HG03457 (cell line): ENCODE results near the gene IL2RA.
A peak's percentile ranks its signal among the peaks of the same experiment; 100 is the strongest.
"Not testable (repeated sequence)": the region's sequence is repeated elsewhere in the genome, so short reads cannot be mapped to it uniquely, and the experiment has no call there.

ENCODE experiments used
- ATAC-seq: cut with Tn5 transposase; IDR thresholded peaks from one replicate; pipeline ENCODE4 v1.9.1; 2021; ENCODE audit warnings: moderate number of reproducible peaks; ENCODE audit not compliant: unreplicated experiment

IL2RA gene

DNA sequence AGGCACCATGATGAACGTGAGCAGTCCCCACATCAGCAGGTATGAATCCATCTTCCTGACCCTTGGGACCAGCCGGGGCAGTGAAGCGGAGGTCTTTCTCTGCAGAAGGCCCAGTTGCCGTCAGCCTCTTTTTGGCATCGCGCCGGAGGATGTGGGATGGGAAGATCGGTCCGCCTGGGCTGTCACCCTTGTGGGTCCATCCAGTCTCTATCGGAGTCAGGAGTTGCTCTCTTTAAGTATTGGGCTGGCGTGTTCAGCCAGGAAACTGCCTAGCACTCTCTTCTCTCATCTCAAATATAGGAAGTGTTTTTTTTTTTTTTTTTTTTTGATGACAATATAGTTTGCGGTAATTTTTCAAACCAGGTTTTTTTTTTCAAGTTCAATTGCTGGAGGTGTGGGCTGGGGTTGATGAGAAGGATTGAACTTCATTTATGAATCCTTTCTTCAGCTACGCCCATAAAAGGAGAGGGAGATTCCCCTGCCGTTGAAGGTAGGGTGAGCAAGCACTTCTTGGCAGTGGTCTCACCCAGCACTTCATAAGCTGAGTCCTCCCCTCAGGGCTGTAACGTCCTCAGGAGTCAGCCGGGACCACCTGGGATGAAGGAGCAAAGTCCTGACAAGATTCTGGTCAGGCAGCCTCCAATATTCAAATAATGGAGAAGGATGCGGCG is at the start of gene IL2RA:
IL2RA (minus strand) TSS at position 267 of the 671 bp plus-strand sequence; CDS start at position 51, 216 bp downstream.
- no peak for ATAC-seq

DNA sequence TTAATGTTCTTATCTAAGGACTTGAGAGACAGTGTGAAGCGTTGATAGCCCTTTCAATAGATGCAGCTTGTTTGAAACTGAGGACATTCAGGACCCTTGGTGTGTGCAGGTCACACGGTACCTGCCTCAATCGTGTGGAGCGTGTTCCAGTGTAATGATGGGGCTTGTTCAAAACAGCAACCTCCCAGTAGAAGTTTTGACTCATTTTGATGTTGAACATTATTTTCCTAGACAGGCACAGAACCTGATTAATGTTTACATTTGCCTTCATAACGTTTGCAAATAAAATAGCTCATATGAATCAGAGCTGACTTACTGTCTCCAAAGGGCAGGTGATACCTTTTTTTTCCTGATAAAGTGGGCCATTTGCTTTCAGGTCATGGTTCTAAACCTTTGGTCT is 48.0 kb upstream of the IL2RA start:
- no peak for ATAC-seq

DNA sequence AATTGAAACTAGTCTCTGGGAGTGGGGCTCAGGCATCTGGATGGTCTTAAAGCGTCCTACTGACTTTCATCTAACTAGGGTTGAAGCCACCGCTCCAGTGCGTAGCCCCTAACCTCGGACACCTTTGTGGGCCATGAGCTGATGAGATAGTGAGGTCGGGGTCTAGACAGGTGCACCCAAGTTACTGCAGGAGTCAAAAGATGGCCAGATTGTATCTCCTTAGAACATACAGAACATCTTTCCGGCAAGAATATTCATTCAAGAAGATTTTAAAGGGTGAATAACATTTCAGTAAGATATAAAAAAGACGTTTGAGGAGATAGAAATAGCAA is 47.2 kb upstream of the IL2RA start:
- no peak for ATAC-seq

DNA sequence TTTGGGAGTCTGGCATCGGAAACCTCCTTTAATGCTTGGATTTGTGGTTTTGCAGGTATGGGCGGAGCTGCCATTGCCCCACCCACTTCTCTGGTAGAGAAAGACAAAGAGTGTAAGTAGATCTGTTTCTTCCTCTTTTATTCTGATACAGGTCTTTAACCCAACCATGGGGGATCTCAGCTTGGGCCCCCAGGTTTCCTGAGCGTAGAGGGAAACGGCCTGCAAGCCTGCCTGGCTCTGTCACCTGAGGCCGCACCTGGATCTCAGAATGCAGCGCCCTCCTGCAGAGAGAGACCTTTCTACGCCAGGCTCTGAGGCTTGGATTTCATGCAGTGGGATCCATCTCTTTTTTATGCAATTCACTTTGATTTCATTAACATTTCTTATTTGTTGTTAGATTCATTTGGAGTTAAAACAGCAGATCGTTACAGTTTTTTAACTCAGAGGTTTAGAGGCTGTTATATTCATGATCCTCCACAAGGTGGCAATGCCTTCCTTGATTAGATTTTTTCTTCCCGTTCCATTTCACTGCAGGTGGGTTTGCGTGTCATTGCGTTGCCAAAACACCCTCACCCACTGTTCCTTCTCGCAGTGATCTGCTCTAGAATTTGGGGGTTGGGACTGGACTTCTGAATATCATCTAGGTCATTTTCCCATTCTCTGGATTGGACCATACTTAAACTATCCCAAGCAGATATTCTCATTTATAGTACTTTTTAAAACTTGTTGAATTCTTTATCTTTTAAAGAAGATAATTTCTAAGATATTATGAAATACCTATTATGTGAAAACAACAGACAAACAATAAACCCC is 46.7 kb upstream of the IL2RA start:
- ATAC-seq = no peak

DNA sequence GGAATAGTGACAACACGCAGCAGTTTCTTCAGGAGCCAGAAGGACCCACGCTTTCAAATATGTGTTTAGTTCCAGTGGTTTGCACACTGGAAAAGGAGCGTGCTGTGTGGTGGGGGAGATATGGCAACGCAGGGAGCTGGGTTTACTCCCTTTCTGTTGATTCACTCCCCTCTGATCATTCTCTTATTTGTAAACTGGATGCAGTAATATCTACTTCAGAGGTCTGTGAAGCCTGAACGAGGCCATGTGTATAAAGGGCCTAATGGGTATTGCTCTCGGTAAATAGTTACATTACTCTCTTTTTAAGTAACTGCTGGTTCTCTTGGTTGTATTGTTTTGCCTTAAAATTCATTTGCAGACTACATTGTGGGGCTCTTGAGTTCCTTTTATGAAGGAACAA is 45.9 kb upstream of the IL2RA start:
- ATAC-seq = no peak

DNA sequence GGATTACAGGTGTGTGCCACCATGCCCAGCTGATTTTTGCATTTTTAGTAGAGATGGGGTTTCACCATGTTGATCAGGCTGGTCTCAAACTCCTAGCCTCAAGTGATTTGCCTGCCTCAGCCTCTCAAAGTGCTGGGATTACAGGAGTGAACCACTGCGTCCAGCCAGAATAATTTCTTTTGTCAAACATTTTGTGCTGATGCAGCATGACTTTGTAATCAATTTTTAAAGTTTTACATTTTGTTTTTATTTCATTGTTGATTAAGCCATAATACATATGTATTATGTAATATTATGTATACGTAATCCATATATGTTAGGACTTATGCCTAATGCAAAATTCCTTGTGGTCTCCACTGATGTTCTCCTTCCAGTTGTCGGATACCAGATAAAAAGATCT is 45.4 kb upstream of the IL2RA start:
- not testable (repeated sequence) for ATAC-seq

DNA sequence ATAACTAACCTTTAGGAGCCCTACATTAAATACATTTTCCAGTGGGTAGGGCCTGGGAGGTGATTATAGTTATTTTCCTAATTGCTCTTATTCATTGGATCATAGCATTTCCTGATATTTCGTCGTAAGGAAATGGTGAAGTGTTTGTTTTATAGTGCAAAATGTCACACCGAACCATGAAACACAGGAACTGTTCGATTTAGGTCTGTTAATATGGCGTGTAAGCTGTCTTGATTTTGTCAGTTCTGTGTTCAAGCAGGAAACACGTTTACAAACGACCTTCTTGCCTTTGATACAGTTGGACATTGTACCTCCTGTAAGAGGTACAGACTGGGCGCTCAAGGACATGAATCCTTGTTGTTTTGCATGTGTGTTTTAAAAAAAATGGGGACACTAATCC is 41.4 kb upstream of the IL2RA start:
- no peak for ATAC-seq

DNA sequence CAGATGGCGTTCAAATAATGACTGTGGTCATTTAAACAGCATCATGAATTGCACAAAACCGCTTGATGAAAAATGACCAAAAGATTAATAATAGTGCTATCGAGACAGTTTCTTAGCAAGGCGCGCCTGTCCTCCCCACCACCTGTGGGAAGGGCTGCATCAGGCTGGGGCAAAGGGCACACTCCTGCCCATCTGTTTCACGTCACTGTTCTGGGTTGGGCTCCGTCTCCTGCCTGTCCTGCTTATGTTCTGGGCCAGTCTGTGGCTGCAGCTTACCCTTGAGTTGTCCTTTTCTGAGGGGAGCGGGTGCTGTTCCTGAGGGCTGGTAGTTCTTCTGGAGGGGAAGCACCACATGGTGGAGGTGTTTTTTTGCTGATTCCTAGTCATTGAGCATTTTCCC is 40.0 kb upstream of the IL2RA start:
- no peak for ATAC-seq

DNA sequence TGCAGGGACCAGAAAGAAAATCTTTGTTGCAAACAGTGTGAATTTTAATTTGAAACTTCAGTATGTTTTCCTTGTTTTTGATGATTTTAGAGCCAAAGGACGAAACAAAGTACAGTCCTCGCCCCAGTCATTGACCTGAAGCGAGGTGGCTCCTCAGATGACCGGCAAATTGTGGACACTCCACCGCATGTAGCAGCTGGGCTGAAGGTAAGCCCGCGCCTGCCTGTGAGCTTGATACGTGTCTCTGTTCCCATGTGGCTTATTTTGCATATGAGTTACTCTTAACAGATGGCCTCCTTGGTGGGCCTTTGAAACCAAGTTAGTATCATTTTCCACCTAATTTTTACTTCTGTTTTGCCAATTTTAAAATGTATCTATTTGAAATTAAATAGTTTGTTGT is 39.0 kb upstream of the IL2RA start:
- ATAC-seq = peak; percentile 67

DNA sequence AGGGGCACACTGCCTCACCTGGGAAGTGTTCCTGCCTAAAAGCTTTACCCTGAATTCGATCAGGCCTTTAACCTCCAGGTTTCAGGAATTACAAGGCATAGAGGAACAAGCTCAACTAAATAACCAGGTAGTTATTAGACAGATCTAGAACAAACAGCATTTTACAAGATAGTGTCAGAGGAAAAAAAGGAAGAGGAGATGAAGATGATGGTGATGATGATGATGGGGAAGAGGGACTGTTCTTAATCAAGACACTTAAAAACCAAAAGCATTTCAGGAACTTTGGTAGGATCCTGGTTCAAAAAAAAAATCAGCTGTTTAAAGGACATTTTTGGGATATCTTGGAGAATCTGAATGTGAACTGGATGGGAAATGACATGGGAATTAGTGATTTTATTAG is 38.2 kb upstream of the IL2RA start:
- no peak for ATAC-seq

DNA sequence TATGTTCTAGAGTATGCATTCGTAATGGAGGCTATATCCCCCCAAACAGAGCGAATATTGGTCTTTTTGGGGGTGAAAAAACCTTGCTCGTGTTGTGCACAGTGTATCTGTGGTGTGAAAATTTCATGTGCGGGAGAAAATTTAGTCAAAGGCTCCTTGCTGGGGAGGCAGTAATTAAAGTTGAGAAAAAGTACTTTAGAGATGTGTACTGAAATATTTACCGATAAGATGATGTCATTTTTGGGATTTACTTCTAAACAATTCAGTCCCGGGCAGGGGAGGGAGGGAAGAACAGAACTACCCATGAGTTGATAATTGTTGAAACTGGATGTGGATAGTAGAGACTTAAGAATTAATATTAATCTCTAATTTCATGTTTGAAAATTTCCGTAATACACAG is 36.0 kb upstream of the IL2RA start:
- no peak for ATAC-seq

DNA sequence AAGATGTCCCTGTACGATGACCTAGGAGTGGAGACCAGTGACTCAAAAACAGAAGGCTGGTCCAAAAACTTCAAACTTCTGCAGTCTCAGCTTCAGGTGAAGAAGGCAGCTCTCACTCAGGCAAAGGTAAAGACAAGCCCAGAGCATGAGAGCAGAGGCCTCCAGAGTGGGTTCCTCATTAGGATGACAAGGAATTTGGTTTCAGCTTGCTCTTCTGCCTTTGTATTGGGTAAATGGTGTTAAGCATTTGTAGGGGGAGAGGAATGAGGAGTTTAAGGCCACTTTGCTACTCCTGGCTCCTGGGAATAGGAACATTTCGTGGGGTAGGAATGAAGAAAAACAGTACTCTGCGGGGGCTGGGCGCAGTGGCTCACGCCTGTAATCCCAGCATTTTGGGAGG is 34.9 kb upstream of the IL2RA start:
- ATAC-seq = no peak

DNA sequence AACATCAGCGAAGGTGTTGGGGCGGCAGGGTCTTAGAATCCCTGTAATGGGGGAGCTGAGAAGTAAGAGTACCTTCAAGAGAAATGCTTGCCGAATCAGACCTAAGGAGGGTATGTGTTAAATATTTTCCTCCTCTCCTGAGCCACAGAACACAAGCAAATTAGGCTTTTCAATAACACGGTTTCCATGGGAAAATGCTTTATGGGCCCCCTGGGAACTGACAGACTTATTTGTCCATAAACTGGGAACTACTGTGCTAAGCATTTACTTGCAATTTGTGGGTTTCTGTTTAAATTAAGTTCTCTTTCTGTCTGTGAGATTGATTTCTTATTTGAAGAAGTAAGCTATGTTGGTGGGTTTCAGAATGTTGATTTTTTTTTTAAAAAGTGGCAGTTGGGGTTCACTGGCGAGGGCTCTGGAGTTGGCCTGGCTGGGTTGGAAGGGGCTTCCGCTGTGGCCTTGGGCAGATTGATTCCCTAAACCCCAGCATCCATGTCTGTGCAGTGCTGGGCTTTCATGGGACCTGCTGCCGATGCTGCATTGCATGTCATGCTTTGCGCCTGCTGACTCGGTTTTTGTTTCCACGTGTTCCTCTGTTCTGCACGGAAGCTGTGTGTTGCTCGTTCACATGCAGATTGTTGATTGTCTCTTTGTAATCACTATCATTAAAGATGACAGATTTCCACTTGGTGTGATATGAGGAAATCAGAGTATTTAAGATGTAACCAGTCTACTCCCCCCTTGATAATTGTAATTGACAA is 33.8 kb upstream of the IL2RA start:
- ATAC-seq = no peak

DNA sequence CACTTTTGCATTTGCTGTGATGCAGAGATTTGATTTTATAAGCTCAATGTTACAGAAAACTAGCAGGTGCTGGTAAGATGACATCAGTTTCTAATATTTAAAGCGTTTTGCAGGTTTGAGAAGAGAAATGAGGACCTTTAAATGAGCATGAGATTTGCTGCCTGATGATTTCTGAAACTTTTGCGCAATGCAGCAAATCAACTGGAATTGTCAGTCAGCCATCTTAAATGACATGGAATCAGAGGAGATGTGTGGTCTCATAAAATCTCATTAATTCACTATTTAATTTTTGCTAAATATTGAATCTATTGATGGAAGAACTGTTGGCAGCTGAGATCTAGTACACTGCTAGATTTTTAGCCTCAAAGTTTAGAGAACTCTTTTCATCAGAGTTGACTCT is 30.6 kb upstream of the IL2RA start:
- ATAC-seq = no peak

DNA sequence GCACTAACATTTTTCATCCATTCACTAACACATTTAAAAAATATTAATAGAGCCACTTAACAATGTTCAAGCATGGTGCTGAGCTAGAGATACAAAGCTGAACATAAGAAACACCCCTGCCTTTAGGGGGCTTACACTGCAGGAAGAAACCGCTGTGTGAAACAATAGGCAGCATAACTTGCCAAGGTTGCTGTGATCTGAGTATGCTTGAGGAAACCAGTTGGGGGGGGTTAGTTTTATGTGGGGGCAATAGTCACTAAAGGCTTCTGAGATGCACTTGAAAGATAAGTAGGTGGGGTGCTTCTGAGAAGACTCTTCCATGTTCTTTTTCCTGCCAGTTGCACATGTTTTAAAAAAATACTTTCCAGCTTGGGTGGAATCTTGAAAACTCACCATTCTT is 29.5 kb upstream of the IL2RA start:
- no peak for ATAC-seq

DNA sequence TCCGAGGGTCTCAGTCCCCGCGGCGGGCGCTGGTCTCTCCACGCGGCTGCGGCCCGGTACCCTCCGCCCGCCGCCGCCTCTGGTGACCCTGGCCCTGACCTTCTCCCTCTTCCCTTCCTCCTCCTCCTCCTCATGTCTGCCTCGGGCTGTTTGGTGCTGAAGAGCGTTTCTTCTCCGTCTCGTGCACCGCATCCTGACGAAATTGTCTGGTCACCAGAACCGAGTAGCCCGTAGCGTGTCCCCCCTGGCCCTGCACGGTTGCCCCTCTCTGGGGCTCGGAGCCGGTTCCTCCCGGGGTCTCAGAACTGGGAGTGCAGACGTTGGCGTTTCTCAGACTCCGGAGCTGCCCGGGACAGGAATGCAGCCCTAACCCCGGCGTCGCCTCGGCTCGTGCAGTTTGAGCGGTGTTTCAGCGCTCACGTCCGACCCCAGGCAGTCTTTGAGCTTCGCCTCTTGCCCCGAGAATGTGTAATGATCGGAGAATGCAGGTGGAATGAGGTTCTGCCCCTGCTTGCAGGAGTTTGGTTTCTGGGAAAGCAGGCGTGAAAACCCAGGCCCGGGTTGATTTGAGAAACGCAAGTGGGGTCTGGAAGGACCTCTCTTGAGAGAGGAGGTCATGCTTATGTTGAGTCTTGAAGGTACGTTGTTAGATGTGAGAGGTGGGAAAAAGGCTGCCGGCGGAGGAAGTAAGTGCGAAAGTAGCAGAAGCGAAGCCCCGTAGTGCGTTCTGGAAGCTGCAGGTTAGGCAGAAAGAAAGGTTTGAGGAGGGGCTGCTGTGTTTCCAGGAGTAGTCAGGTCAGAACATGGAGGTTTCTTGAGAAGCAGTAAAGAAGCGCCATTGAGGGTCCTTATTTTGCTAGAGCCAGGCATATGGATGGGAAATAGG is 27.4 kb upstream of the IL2RA start:
- peak; percentile 2 for ATAC-seq

DNA sequence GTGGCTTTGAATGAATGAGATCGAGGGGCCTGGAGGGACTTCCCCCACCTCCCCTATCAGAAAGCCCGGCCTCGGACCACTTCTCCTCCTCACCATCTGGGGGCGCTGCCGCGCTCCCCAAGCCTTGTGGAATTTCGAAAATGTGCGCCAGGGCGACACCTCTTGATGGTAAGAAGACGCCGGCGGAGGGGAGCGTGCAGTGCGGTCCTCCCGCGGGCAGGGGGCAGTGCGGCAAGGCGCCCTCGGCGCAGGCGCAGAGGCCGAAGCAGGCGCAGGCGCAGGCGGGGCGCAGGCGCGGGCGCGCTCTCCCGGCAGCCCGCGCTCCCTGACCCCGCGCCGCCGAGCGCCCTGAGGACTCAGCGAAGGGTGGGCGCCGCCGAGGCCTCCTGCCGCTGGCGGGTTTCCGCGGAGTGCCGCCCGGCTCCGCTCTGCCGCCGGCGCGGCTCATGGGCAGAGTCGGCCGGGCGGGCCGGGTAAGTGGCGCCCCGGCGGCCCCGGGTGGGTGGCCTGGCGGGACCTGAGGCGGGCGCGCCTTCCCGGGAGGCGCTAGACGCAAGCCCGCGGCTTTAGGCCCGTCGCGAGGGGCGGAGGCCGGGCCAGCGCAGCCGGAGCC is 26.7 kb upstream of the IL2RA start, which contains the start of gene RBM17:
RBM17 (plus strand) TSS at position 314 of the 613 bp plus-strand sequence. CDS start 8,032 bp downstream, outside the sequence.
- ATAC-seq = peak; percentile 75

DNA sequence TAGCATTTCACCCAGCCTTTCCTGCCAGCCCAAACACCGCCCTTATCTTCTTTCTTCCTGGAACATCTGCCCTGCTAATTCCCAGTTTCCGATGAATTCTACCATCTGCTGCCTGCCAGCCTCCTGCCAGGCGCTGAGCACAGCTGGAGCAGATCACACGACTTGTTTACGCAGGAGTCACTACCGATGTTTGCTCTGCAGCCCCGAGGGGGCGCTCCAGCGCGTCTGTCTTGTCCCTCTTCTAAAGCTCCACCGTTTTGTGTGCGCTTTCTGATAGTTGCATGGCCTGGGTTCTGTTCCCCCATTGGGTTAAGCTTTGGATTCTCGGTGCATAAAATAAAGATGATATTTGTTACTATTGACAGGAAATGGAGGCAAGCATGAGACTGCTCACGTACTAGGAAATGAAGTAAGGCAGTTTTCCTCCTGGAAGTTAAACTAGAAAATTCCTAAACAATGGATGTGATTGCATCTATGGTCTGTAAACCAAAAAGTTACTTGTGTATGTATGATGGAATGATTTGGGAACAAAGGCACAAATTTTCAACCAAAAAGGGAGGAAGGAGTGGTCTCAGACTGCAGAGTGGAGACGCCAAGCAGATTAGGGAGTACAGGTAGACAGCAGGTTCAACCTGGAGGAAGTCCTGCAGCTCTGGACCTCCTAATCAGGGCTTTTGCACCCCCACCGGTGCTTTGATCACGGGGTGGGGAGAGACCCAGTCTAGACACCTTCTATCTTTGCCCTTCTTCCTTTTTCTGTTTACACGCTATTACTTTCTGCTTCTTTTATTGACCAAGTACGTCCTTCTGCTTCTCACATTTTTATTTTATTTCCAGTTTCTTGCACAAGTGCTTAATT is 24.4 kb upstream of the IL2RA start:
- peak; percentile 44 for ATAC-seq
